Breast epithelium (tissue), 3 donors: ENCODE measurements around the gene KCNJ1.

Experiments used
- POLR2A ChIP-seq: fragments of 450-650 bp; IDR thresholded peaks from one replicate; pipeline ENCODE4 v1.6.1; 2016; ENCODE audit warnings: antibody characterized with exemption, mild to moderate bottlenecking, moderate library complexity
- POLR2AphosphoS5 ChIP-seq, 3 donors: sonication (generic); formaldehyde crosslinking; IDR thresholded peaks; one replicate each; pipeline ENCODE4 v1.6.1; 2017; ENCODE audit warnings: antibody characterized with exemption in 3 of 3
- TF ChIP-seq, protein P1 (sequence below), 3 donors: fragments of 450-650 bp; IDR thresholded peaks; one replicate each; pipeline ENCODE4 v1.5.1; 2016 to 2017; ENCODE audit warnings: antibody characterized with exemption in 3 of 3, mild to moderate bottlenecking in 3 of 3, moderate library complexity in 3 of 3

DNA sequence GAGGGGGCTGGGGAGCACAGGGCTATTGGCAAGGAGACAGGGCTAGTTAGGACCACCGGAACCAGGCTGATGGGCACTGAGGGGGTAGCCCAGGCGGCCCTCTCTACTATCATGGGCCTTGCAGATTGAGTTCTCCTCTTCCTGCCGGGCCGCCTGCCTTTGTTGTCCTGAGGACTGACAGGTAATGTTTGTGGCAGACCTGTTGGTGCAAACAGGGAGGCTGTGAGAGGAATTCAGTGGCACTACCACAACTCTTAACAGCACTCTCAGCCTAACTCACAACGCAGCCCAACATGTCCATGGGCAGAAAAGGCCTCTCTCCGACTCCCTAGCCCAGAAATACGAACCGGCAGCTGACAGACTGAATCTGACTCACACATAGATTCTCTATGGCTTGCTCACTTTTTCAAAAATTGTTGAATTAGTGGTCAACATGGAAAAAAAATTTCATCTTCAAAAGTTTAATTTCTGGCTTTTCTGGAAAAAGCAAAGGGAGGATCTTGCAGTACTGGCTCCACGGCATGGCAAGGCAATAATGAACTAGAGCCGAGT is 35.5 kb upstream of the KCNJ1 start:
- TF ChIP-seq POLR2AphosphoS5 (IDR thresholded peaks at IDR 0.05) = no peak
- TF ChIP-seq POLR2A = no peak
- TF ChIP-seq, protein P1, sequence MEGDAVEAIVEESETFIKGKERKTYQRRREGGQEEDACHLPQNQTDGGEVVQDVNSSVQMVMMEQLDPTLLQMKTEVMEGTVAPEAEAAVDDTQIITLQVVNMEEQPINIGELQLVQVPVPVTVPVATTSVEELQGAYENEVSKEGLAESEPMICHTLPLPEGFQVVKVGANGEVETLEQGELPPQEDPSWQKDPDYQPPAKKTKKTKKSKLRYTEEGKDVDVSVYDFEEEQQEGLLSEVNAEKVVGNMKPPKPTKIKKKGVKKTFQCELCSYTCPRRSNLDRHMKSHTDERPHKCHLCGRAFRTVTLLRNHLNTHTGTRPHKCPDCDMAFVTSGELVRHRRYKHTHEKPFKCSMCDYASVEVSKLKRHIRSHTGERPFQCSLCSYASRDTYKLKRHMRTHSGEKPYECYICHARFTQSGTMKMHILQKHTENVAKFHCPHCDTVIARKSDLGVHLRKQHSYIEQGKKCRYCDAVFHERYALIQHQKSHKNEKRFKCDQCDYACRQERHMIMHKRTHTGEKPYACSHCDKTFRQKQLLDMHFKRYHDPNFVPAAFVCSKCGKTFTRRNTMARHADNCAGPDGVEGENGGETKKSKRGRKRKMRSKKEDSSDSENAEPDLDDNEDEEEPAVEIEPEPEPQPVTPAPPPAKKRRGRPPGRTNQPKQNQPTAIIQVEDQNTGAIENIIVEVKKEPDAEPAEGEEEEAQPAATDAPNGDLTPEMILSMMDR (IDR thresholded peaks at IDR 0.05) = no peak
